HG03064 (cell line): ENCODE data around the gene TSHZ2.
"Not testable (repeated sequence)": the region's sequence is repeated elsewhere in the genome, so short reads cannot be mapped to it uniquely, and the experiment has no call there.

ENCODE experiments used
- ATAC-seq: cut with Tn5 transposase; IDR thresholded peaks from one replicate; pipeline ENCODE4 v1.9.1; 2021; ENCODE audit warnings: low read depth; ENCODE audit not compliant: unreplicated experiment

The TSHZ2 gene

GRCh38 chr20:53079828-53080686 lies 107.9 kb downstream of the TSHZ2 start:
- ATAC-seq: no peak

- ATAC-seq: no peak
Measured at GRCh38 chr20:53080687-53080962, 108.5 kb downstream of the TSHZ2 start.

DNA sequence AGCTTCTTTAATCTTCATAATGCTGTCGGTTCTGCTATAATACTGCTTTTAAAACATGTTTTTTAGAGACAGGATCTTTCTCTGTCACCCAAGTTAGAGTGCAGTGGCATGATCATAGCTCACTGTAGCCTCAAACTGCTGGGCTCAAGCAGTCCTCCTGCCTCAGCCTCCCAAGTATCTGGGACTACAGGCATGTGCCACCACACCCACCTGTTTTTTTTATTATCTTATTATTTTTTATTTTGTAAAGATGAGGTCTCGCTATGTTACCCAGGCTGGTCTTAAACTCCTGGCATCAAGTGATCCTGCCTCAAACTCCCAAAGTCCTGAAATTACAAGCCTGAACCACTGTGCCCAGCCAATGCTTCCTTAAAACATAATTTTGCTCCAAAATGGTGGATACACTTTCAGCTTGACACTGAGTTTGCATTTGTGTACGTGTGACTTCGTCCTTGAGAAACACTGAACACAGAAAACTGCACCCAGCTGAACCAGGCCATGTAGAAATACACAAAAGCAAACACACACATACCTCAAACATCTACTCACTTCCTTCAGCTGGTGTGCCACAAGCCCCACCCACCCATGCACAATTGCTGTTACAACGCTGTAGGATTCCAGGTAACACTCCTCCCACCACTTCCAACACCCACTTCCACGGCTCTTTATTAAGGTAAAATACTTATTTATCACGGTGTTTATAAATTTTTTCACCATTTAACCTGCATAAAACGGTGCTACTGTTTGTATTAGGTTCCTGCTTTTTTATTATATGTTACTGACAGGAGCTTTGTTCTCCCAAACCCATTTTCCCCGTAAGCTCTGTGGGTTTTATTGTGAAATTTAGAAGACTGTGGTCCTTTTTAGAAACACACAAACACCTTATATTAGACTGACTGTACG lies 109.1 kb downstream of the TSHZ2 start:
- ATAC-seq: no peak

- ATAC-seq: no peak
Measured at GRCh38 chr20:53081916-53082863, 110.0 kb downstream of the TSHZ2 start.

GRCh38 chr20:53083411-53083810 lies 111.3 kb downstream of the TSHZ2 start:
- ATAC-seq: no peak

DNA sequence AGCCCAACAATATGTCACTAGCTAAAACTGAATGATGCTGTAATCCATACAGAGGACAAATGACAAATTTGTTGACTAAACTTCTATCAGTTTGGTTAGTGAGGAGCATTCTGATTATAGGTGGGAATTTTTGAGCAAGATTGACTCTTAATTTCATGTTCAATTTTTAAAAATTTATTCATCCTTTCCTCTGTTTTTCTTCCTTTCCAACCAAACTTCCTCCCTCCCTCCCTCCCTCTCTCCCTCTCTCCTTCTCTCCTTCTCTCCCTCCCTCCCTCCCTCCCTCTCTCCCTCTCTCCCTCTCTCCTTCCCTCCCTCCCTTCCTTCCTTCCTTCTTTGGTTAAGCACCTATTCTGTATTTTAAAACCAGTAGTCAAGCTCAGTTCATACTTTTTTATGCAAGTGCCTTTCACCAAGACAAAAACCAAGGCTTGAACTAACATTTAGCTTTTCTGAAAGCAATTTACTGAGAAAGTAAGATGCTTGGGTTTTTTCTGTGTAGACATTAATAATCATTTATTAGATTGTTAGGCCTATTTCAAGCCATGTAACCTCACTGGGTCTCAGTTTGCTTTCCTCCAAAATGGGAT lies 112.3 kb downstream of the TSHZ2 start:
- ATAC-seq: no peak

DNA sequence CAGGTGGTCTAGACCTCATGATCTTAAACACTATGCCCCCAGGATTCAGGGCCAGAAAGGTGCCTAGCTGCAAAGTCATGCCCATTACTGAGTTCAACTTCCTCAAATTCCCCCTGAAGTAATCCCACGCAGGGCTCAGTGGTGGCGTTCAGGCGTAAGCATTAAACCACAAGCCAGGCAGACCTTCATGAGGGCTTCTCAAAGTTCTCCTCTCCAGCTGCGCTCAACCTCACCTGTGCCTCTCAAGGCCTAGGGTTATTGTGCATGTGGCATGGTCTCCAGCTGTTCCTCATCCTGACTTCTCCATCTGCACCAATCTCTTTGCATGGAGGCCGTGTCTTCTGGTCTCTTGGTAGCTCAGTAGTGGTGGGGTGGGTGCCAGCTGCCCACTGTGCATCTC lies 113.6 kb downstream of the TSHZ2 start:
- no peak for ATAC-seq

DNA sequence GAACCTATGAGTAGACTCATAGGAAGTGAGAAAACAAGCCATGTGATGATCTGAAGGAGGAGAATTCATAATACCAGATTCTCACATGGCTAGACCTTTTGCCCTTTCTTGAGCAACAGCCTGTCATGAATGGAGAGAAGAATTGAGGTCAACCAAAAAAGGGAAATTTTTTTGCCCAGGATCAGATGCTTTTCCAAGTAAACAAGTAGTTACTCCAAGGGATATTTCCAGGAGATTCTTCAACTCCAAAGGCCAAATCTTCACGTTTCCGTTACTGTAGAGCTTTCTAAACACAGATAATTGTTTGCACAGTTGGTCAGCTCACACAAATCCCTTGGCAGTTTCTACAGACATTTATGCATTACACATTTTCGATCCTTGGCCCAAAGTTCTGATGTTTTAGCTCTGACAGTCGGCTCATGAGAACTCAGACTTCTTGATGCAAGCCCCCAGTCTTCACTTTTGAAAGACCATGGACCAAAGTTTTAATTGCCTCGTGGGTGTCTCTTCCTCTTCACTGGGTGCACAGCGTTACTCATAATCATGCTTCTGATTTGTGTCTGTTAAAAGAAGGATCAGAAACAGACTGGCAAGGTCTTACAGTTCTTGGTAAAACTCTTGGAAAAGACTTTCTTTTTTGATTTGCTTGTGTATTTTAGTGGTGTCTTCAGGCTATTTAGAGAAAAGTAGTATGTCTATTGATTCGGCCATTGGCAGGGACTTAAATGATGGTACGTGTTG lies 115.0 kb downstream of the TSHZ2 start:
- no peak for ATAC-seq

DNA sequence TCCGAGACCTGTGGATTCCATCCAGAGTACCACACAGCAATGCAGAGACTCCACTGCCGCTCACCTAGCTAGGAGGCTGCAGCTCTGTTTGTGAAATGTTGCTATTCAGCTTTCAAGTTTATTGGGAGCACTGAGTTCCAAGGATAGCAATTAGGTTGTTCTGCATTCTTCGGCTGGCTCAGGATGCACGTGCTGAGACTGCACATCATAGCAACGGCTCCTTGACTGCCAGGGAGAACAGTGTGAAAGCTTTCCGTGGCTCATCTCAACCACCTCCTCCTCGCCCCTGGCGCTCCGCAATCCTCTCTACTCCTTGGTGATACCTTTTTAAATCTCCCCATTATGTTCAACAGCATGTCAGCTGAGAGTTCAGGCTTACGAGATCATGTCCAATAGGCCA lies 116.6 kb downstream of the TSHZ2 start:
- ATAC-seq: no peak

GRCh38 chr20:53089851-53090250 lies 117.7 kb downstream of the TSHZ2 start:
- ATAC-seq: not testable (repeated sequence)

DNA sequence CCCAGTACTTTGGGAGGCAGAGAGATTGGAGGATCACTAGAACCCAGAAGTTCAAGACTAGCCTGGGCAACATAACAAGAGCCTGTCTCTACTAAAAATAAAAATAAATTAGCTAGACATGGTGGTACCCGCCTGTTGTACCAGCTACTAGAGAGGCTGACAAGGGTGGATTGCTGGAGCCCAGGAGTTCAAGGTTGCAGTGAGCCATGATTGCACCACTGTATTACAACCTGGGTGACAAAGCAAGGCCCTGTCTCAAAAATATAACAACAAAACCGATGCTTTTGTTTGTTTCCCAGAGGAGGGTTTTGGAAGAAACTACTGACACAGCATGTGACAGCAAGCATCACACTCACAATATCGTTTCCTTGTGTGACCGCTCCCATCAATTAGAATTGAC lies 119.6 kb downstream of the TSHZ2 start:
- ATAC-seq: no peak

DNA sequence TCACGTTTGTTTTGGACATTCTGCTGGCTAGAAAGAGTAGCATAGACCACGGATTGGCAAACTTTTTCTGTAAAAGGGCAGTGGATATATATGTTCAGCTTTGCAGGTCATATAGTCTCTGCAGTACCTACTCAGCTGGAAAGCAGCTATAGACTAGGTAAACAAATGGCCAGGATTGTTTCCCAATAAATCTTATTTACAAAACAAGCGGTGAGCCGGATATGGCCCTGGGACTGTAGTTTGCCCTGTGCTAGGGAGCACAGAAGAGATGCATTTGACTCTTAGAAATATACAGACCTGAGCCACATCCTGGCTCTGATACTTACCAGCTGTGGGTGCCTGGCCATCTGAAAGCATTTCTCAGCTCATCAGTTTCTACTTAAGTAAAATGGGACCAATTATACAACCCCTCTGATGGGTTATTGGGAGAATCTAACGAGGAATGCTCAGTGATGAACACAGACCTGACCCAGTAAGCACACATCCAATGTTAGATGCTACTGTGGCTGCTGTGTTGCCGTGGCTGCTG lies 120.7 kb downstream of the TSHZ2 start:
- ATAC-seq: no peak

DNA sequence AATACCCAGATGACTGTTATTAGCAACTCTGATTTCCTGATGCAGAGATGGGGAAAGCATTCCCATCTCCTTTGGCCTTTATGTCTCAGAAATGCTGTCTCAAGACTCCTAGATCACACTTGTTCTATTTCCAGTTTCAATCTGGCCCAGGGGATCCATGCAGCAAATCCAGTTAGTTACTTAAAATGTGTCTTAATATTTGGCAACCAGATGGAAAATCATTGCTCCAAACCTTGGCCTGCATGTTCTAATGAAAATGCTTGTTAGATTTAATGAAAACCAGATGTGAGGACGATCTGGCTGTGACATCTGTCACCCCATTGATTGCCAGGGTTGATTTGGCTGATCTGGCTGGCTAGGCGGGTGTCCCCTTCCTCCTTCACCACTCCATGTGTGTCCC lies 125.2 kb downstream of the TSHZ2 start:
- no peak for ATAC-seq

DNA sequence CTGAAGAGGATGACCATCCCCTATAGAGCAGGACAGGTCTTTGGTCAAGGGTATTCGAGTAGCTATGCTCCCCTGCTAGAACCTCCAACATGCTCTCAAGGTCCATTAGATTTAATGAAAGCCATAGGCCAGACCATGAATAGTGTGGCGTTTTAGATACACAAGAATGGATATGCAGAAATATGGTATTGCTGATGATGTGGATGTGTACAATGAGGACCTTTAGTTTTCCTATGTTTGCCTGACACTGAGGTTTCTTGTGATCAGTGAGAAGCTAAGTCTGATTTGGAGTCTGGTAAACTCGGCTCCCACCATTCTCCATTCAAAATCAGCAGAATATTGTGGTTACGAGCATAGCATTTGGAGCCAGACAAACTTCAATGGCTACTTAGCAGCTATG lies 125.6 kb downstream of the TSHZ2 start:
- ATAC-seq: no peak

DNA sequence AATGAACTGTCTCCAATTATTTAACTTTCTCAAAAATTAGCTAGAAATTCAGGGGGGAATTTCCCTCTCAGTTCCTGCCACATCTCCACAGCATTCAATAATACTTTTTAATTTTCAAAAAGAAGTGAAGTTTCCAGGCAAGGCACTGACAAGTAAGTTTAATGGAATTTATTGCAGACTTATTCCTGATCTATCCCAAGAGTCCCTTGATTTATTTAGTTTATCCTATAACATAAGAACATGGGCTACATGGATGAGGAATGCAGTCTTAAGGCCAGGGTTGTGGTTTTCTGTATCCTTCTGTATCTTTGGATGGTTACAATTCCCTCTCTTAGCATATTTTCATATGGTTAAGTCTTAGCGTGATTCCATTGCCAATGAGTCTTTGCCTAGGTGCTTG lies 126.5 kb downstream of the TSHZ2 start:
- ATAC-seq: no peak

GRCh38 chr20:53099856-53100255 lies 127.7 kb downstream of the TSHZ2 start:
- ATAC-seq: no peak

DNA sequence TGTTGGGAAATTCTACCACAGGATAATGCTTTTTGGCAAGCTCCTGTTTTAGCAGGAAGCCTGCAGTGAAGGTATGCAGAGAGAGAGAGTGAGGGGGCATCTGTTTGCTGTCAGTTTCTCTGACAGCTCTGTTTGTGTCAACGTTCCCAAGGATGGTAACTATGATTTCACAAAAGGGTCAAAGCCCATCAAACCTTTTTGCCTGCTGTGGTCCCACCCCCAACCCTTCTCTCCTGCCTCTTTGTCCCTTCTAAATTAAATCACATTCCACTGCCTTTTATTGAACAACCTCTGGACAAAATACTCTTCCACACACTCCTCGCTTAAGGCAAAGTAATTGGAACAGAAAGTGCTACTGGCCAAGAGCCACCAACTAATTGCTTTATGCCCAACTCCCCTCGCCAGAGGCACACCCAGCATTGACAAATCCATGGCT lies 128.3 kb downstream of the TSHZ2 start:
- ATAC-seq: no peak

DNA sequence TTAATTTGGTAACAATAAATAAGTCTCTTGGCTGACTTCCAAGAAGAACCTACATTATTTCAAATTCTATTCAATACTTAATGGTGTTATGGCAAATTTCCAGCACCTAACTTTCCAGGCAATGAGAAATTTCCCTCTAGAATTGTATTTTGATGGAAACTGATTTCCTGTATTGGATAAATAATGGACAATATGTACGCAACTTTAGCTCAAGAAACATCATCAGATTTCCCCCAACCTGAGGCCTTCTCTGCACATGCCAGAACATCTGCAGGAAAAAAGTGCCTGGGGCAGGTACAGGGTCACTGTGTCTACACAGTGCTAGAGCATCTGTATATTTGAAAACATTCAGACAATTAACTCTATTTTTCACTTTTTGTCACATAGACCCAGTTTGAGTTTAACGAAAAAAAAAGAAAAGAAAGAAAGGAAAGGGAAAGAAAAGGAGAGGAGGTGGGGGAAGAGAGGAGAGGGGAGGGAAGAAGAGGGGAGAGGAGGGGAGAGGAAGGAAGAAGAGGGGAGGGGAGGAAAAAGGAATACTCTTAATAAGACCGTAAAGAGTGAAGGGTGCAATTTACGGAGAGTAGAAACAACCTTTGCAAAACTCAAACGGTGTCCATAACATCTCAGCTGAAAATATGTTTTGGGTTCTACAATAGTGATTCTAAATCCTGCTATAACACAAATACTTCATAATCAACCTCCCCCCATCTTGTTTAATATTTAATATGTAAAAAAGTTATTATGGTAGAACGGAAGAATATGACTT lies 130.0 kb downstream of the TSHZ2 start:
- ATAC-seq: no peak

- ATAC-seq: no peak
Measured at GRCh38 chr20:53103124-53103523, 131.0 kb downstream of the TSHZ2 start.
